ENCODE data around the gene SPAG5.

The SPAG5 gene

GRCh38 chr17:28538296-28538895 is 60.4 kb downstream of the SPAG5 start:
- H3K9ac ChIP-seq (ENCODE audit: low read depth, low read length): no peak overlapping the region
- no peak overlapping the region for H3K27ac ChIP-seq (ENCODE audit: low read depth, low read length)

GRCh38 chr17:28537219-28537610 is 61.6 kb downstream of the SPAG5 start:
- H3K36me3 ChIP-seq (ENCODE audit: control insufficient read depth, insufficient read depth, low read length): no peaks in the 10 kb centered on the region
- no peak overlapping the region for H3K27ac ChIP-seq (ENCODE audit: low read depth, low read length)
- H3K4me1 ChIP-seq (ENCODE audit: control insufficient read depth, insufficient read depth, low read length): no peaks in the 10 kb centered on the region
- no peak overlapping the region for H3K9ac ChIP-seq (ENCODE audit: low read depth, low read length)
- no peak overlapping the region for H3K4me3 ChIP-seq (ENCODE audit: low read depth, low read length)
- H3K9me3 ChIP-seq (ENCODE audit: control insufficient read depth, insufficient read depth, low read length): no peaks in the 10 kb centered on the region
- H3K27me3 ChIP-seq (ENCODE audit: control insufficient read depth, insufficient read depth, low read length): no peaks in the 10 kb centered on the region

More at GRCh38 chr17:28538296-28538895, 60.4 kb downstream of the SPAG5 start:
- Histone ChIP-seq H3K36me3 (ENCODE audit: control insufficient read depth, insufficient read depth, low read length) (no peaks in the 10 kb centered on the region), H3K4me1 (ENCODE audit: control insufficient read depth, insufficient read depth, low read length) (no peaks in the 10 kb centered on the region), H3K4me3 (ENCODE audit: low read depth, low read length) (no peak overlapping the region), H3K9me3 (ENCODE audit: control insufficient read depth, insufficient read depth, low read length) (no peaks in the 10 kb centered on the region), H3K27me3 (ENCODE audit: control insufficient read depth, insufficient read depth, low read length) (no peaks in the 10 kb centered on the region)

- no peaks in the 10 kb centered on the region for H3K27me3 ChIP-seq (ENCODE audit: control insufficient read depth, insufficient read depth, low read length)
Measured at GRCh38 chr17:28536532-28537218, 62.1 kb downstream of the SPAG5 start.

GRCh38 chr17:28534740-28535375 is 64.0 kb downstream of the SPAG5 start:
- H3K4me1 ChIP-seq (ENCODE audit: control insufficient read depth, insufficient read depth, low read length): no peaks in the 10 kb centered on the region
- no peaks in the 10 kb centered on the region for H3K27me3 ChIP-seq (ENCODE audit: control insufficient read depth, insufficient read depth, low read length)
- no peaks in the 10 kb centered on the region for H3K9me3 ChIP-seq (ENCODE audit: control insufficient read depth, insufficient read depth, low read length)
- H3K4me3 ChIP-seq (ENCODE audit: low read depth, low read length): no peak overlapping the region
- H3K27ac ChIP-seq (ENCODE audit: low read depth, low read length): no peak overlapping the region
- no peak overlapping the region for H3K9ac ChIP-seq (ENCODE audit: low read depth, low read length)
- no peaks in the 10 kb centered on the region for H3K36me3 ChIP-seq (ENCODE audit: control insufficient read depth, insufficient read depth, low read length)

More at GRCh38 chr17:28536532-28537218, 62.1 kb downstream of the SPAG5 start:
- no peak overlapping the region for H3K9ac ChIP-seq (ENCODE audit: low read depth, low read length)
- no peaks in the 10 kb centered on the region for H3K36me3 ChIP-seq (ENCODE audit: control insufficient read depth, insufficient read depth, low read length)
- no peak overlapping the region for H3K4me3 ChIP-seq (ENCODE audit: low read depth, low read length)
- H3K9me3 ChIP-seq (ENCODE audit: control insufficient read depth, insufficient read depth, low read length): no peaks in the 10 kb centered on the region
- H3K4me1 ChIP-seq (ENCODE audit: control insufficient read depth, insufficient read depth, low read length): no peaks in the 10 kb centered on the region
- no peak overlapping the region for H3K27ac ChIP-seq (ENCODE audit: low read depth, low read length)

GRCh38 chr17:28533091-28533807 is 65.6 kb downstream of the SPAG5 start:
- H3K36me3 ChIP-seq (ENCODE audit: control insufficient read depth, insufficient read depth, low read length): no peaks in the 10 kb centered on the region
- H3K4me1 ChIP-seq (ENCODE audit: control insufficient read depth, insufficient read depth, low read length): no peaks in the 10 kb centered on the region
- no peaks in the 10 kb centered on the region for H3K9me3 ChIP-seq (ENCODE audit: control insufficient read depth, insufficient read depth, low read length)
- H3K9ac ChIP-seq (ENCODE audit: low read depth, low read length): no peak overlapping the region
- H3K27me3 ChIP-seq (ENCODE audit: control insufficient read depth, insufficient read depth, low read length): no peaks in the 10 kb centered on the region
- H3K4me3 ChIP-seq (ENCODE audit: low read depth, low read length): no peak overlapping the region
- no peak overlapping the region for H3K27ac ChIP-seq (ENCODE audit: low read depth, low read length)

GRCh38 chr17:28532050-28532960 is 66.5 kb downstream of the SPAG5 start:
- no peaks in the 10 kb centered on the region for H3K4me1 ChIP-seq (ENCODE audit: control insufficient read depth, insufficient read depth, low read length)
- H3K27me3 ChIP-seq (ENCODE audit: control insufficient read depth, insufficient read depth, low read length): no peaks in the 10 kb centered on the region
- no peak overlapping the region for H3K27ac ChIP-seq (ENCODE audit: low read depth, low read length)
- H3K9ac ChIP-seq (ENCODE audit: low read depth, low read length): no peak overlapping the region
- H3K4me3 ChIP-seq (ENCODE audit: low read depth, low read length): no peak overlapping the region
- no peaks in the 10 kb centered on the region for H3K9me3 ChIP-seq (ENCODE audit: control insufficient read depth, insufficient read depth, low read length)
- H3K36me3 ChIP-seq (ENCODE audit: control insufficient read depth, insufficient read depth, low read length): no peaks in the 10 kb centered on the region

GRCh38 chr17:28530926-28531325 is 67.9 kb downstream of the SPAG5 start:
- Histone ChIP-seq H3K27me3 (ENCODE audit: control insufficient read depth, insufficient read depth, low read length) (no peaks in the 10 kb centered on the region), H3K4me3 (ENCODE audit: low read depth, low read length) (no peak overlapping the region), H3K9ac (ENCODE audit: low read depth, low read length) (no peak overlapping the region), H3K4me1 (ENCODE audit: control insufficient read depth, insufficient read depth, low read length) (no peaks in the 10 kb centered on the region), H3K27ac (ENCODE audit: low read depth, low read length) (no peak overlapping the region), H3K36me3 (ENCODE audit: control insufficient read depth, insufficient read depth, low read length) (no peaks in the 10 kb centered on the region), H3K9me3 (ENCODE audit: control insufficient read depth, insufficient read depth, low read length) (no peaks in the 10 kb centered on the region)

GRCh38 chr17:28530250-28530649 is 68.6 kb downstream of the SPAG5 start:
- H3K4me1 ChIP-seq (ENCODE audit: control insufficient read depth, insufficient read depth, low read length): no peaks in the 10 kb centered on the region
- H3K27ac ChIP-seq (ENCODE audit: low read depth, low read length): no peak overlapping the region
- H3K36me3 ChIP-seq (ENCODE audit: control insufficient read depth, insufficient read depth, low read length): no peaks in the 10 kb centered on the region
- H3K4me3 ChIP-seq (ENCODE audit: low read depth, low read length): no peak overlapping the region
- H3K27me3 ChIP-seq (ENCODE audit: control insufficient read depth, insufficient read depth, low read length): no peaks in the 10 kb centered on the region
- no peaks in the 10 kb centered on the region for H3K9me3 ChIP-seq (ENCODE audit: control insufficient read depth, insufficient read depth, low read length)
- H3K9ac ChIP-seq (ENCODE audit: low read depth, low read length): no peak overlapping the region

- Histone ChIP-seq H3K36me3 (ENCODE audit: control insufficient read depth, insufficient read depth, low read length) (no peaks in the 10 kb centered on the region), H3K4me3 (ENCODE audit: low read depth, low read length) (no peak overlapping the region), H3K9ac (ENCODE audit: low read depth, low read length) (no peak overlapping the region), H3K27me3 (ENCODE audit: control insufficient read depth, insufficient read depth, low read length) (no peaks in the 10 kb centered on the region), H3K9me3 (ENCODE audit: control insufficient read depth, insufficient read depth, low read length) (no peaks in the 10 kb centered on the region), H3K4me1 (ENCODE audit: control insufficient read depth, insufficient read depth, low read length) (no peaks in the 10 kb centered on the region), H3K27ac (ENCODE audit: low read depth, low read length) (no peak overlapping the region)
Measured at GRCh38 chr17:28529013-28529400, 69.8 kb downstream of the SPAG5 start.

GRCh38 chr17:28528327-28529012 is 70.4 kb downstream of the SPAG5 start:
- Histone ChIP-seq H3K27me3 (ENCODE audit: control insufficient read depth, insufficient read depth, low read length) (no peaks in the 10 kb centered on the region), H3K9me3 (ENCODE audit: control insufficient read depth, insufficient read depth, low read length) (no peaks in the 10 kb centered on the region), H3K4me1 (ENCODE audit: control insufficient read depth, insufficient read depth, low read length) (no peaks in the 10 kb centered on the region), H3K9ac (ENCODE audit: low read depth, low read length) (no peak overlapping the region), H3K36me3 (ENCODE audit: control insufficient read depth, insufficient read depth, low read length) (no peaks in the 10 kb centered on the region), H3K27ac (ENCODE audit: low read depth, low read length) (no peak overlapping the region), H3K4me3 (ENCODE audit: low read depth, low read length) (no peak overlapping the region)

Data from HUES48 (cell line).